ENCODE measurements around the gene HRCT1.

Gene HRCT1

DNA sequence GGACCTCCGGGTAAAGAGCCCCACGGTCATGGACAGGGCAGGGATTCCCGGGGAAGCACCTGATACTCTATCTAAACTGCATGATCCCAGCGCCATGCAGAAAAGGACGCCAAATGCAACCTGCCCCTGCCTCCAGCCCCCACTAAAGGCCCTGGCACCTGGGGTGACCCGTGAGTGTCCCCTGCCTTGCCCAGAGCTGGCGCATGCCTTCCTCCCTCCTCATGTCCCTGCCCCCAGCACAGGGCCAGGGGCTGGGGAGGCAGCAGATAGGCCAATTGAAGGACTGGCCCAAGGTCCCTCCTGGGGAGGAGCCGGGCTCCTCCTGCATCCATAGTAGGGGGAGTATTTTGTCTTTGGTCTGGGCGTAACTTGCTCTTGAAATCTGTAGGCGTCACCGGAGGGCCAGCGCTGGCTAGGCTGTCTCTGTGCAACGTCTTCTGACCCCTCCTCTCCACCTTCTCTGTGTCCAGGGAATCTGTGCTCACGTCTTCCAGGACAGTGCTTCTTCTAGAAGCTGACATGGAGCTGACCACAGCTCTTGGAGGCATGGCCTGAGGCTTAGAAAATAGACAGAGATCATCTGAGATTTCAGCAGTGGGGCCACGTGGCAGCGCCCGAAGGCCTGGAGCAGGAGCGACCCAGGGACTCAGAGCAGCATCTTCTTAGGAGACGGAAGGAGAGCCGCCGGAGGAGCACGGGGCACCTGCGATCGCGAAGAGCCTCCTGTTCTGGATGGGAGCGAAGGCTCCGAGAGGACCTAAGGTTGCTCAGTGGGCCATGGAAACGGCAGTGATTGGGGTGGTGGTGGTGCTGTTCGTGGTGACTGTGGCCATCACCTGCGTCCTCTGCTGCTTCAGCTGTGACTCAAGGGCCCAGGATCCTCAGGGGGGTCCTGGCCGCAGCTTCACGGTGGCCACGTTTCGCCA lies 3.9 kb downstream of the HRCT1 start:
- H3F3A ChIP-seq (ENCODE audit: low read depth) = peaks cover 7% of the 10 kb centered on the region
- H3K4me3 ChIP-seq (ENCODE audit: low read length, poor library complexity, severe bottlenecking) = no peak overlapping the region
- no peaks in the 10 kb centered on the region for H3K9me2 ChIP-seq (replicated peaks; ENCODE audit: low read depth, low read length)
- H3K9me3 ChIP-seq (ENCODE audit: insufficient read depth, low read depth, low read length) = no peaks in the 10 kb centered on the region
- H3K4me1 ChIP-seq (ENCODE audit: insufficient read depth, low read length, poor library complexity, severe bottlenecking) = peaks cover 20% of the 10 kb centered on the region
- no peaks in the 10 kb centered on the region for H4K20me1 ChIP-seq (ENCODE audit: insufficient read depth, low read length, poor library complexity, severe bottlenecking)
- H3K4me2 ChIP-seq (ENCODE audit: low read depth, low read length, poor library complexity, severe bottlenecking) = peak overlapping the region; percentile 45
- H3K79me2 ChIP-seq (ENCODE audit: insufficient read depth, low read length) = no peaks in the 10 kb centered on the region
- no peak overlapping the region for H2AFZ ChIP-seq (ENCODE audit: low read length)
- H3K36me3 ChIP-seq (ENCODE audit: insufficient read depth, low read length) = no peaks in the 10 kb centered on the region
- TF ChIP-seq, protein P1, sequence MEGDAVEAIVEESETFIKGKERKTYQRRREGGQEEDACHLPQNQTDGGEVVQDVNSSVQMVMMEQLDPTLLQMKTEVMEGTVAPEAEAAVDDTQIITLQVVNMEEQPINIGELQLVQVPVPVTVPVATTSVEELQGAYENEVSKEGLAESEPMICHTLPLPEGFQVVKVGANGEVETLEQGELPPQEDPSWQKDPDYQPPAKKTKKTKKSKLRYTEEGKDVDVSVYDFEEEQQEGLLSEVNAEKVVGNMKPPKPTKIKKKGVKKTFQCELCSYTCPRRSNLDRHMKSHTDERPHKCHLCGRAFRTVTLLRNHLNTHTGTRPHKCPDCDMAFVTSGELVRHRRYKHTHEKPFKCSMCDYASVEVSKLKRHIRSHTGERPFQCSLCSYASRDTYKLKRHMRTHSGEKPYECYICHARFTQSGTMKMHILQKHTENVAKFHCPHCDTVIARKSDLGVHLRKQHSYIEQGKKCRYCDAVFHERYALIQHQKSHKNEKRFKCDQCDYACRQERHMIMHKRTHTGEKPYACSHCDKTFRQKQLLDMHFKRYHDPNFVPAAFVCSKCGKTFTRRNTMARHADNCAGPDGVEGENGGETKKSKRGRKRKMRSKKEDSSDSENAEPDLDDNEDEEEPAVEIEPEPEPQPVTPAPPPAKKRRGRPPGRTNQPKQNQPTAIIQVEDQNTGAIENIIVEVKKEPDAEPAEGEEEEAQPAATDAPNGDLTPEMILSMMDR (conservative IDR thresholded peaks at IDR 0.05; ENCODE audit: low read length) = no peak
- TF ChIP-seq EZH2phosphoT487 (IDR thresholded peaks at IDR 0.05; ENCODE audit: borderline replicate concordance) = no peak
- no peaks in the 10 kb centered on the region for H3K27me3 ChIP-seq (ENCODE audit: insufficient read depth, low read length, poor library complexity, severe bottlenecking)
- no peak overlapping the region for H3K9ac ChIP-seq (ENCODE audit: low read depth, low read length, poor library complexity, severe bottlenecking)

DNA sequence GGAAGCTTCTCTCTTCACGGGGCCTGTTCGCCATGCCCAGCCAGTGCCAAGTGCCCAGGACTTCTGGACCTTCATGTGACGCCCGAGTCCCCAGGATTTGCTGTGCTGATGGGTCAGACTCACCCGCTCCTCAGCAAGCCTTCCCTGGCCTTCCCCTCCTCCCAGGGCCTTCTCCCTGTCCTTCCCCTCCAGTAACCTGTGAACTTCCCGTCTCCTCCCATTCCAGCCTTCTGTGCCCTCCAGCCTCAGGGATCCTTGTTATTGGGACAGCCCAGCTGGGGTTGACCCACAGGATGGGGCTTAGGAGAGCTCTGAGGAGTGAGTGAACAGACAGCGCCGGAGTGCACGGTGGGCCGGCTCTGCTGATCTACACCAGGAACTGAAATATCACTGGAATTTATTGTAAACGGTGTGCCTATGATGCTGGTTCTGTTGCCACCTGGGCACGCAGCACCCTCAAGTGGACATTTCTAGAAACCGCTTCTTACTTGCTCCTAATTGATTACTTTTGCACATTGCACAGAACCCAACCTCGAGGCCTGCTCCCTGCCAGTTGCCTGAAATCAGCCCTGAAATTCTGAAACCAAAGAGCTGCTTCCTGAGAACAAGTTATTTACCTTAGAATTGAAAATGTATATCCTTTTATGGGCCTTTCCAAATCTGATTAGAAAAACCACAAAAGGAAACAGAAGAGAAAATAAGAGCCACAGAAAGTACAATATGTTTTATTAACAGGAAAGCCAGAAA lies 4.8 kb downstream of the HRCT1 start:
- TF ChIP-seq, protein P1 (conservative IDR thresholded peaks at IDR 0.05; ENCODE audit: low read length) = peak; percentile 68
- no peak; the same call in 1 of the 2 replicates for TF ChIP-seq EZH2phosphoT487 (IDR thresholded peaks at IDR 0.05; ENCODE audit: borderline replicate concordance)
- Histone ChIP-seq H3F3A (ENCODE audit: low read depth) (peaks cover 7% of the 10 kb centered on the region), H3K9me3 (ENCODE audit: insufficient read depth, low read depth, low read length) (no peaks in the 10 kb centered on the region), H4K20me1 (ENCODE audit: insufficient read depth, low read length, poor library complexity, severe bottlenecking) (no peaks in the 10 kb centered on the region), H3K4me3 (ENCODE audit: low read length, poor library complexity, severe bottlenecking) (peak overlapping the region; percentile 27), H3K9me2 (replicated peaks; ENCODE audit: low read depth, low read length) (no peaks in the 10 kb centered on the region), H2AFZ (ENCODE audit: low read length) (no peak overlapping the region), H3K36me3 (ENCODE audit: insufficient read depth, low read length) (no peaks in the 10 kb centered on the region), H3K27me3 (ENCODE audit: insufficient read depth, low read length, poor library complexity, severe bottlenecking) (no peaks in the 10 kb centered on the region), H3K4me2 (ENCODE audit: low read depth, low read length, poor library complexity, severe bottlenecking) (peak overlapping the region; percentile 45), H3K79me2 (ENCODE audit: insufficient read depth, low read length) (no peaks in the 10 kb centered on the region), H3K9ac (ENCODE audit: low read depth, low read length, poor library complexity, severe bottlenecking) (no peak overlapping the region), H3K4me1 (ENCODE audit: insufficient read depth, low read length, poor library complexity, severe bottlenecking) (peaks cover 20% of the 10 kb centered on the region)

DNA sequence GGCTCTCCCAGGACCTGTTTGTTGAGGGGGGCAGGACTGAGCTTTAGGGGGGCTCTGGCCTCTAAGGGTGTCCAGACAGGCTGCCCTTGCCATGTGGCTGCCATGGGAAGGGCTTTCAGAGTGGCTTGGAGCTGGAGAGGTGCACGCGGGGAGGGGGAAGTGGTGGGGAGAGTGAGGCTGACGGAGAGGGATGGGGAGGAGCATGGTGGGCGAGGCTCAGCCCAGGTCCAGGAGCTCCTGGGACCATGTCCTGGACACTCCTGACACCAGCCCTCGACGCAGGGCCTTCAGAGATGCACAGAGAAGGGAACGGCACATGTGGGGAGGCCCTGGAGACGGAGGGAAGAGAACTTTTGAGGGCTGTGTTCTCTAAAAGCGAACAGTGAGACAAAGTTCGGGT lies 5.7 kb downstream of the HRCT1 start:
- no peak overlapping the region for H2AFZ ChIP-seq (ENCODE audit: low read length)
- TF ChIP-seq, protein P1 (conservative IDR thresholded peaks at IDR 0.05; ENCODE audit: low read length) = no peak
- TF ChIP-seq EZH2phosphoT487 (IDR thresholded peaks at IDR 0.05; ENCODE audit: borderline replicate concordance) = no peak
- H3K36me3 ChIP-seq (ENCODE audit: insufficient read depth, low read length) = no peaks in the 10 kb centered on the region
- H3K4me2 ChIP-seq (ENCODE audit: low read depth, low read length, poor library complexity, severe bottlenecking) = peak overlapping the region; percentile 45
- no peaks in the 10 kb centered on the region for H4K20me1 ChIP-seq (ENCODE audit: insufficient read depth, low read length, poor library complexity, severe bottlenecking)
- peaks cover 20% of the 10 kb centered on the region for H3K4me1 ChIP-seq (ENCODE audit: insufficient read depth, low read length, poor library complexity, severe bottlenecking)
- no peaks in the 10 kb centered on the region for H3K27me3 ChIP-seq (ENCODE audit: insufficient read depth, low read length, poor library complexity, severe bottlenecking)
- no peak overlapping the region for H3K4me3 ChIP-seq (ENCODE audit: low read length, poor library complexity, severe bottlenecking)
- H3K9ac ChIP-seq (ENCODE audit: low read depth, low read length, poor library complexity, severe bottlenecking) = no peak overlapping the region
- no peaks in the 10 kb centered on the region for H3K79me2 ChIP-seq (ENCODE audit: insufficient read depth, low read length)
- H3F3A ChIP-seq (ENCODE audit: low read depth) = peaks cover 7% of the 10 kb centered on the region
- no peaks in the 10 kb centered on the region for H3K9me2 ChIP-seq (replicated peaks; ENCODE audit: low read depth, low read length)
- no peaks in the 10 kb centered on the region for H3K9me3 ChIP-seq (ENCODE audit: insufficient read depth, low read depth, low read length)
